ACC112 (cell line): ENCODE data around the gene CLIC3.

Experiments
- H2AFZ ChIP-seq: fragments of 200-600 bp; sonication (generic); one replicate; pipeline ENCODE4 v1.6.0; 2017; ENCODE audit warnings: antibody characterized with exemption, low read length; ENCODE audit not compliant: unreplicated experiment
- H3K27ac ChIP-seq: fragments of 200-600 bp; sonication (generic); 2 replicates; pipeline ENCODE4 v1.5.1; 2014; ENCODE audit warnings: low read depth, mild to moderate bottlenecking, antibody characterized with exemption, low read length, moderate library complexity
- H3K27me3 ChIP-seq: fragments of 200-600 bp; sonication (generic); 2 replicates; pipeline ENCODE4 v1.6.1; 2014; ENCODE audit warnings: mild to moderate bottlenecking, antibody characterized with exemption, low read length, moderate library complexity, mixed read lengths; ENCODE audit not compliant: insufficient read depth
- H3K36me3 ChIP-seq: fragments of 200-600 bp; sonication (generic); 2 replicates; pipeline ENCODE4 v1.6.1; 2016; ENCODE audit warnings: mild to moderate bottlenecking, antibody characterized with exemption, low read length, moderate library complexity, mixed read lengths; ENCODE audit not compliant: insufficient read depth
- H3K4me1 ChIP-seq: fragments of 200-600 bp; sonication (generic); one replicate; pipeline ENCODE4 v1.6.1; 2016; ENCODE audit warnings: low read length, mixed read lengths; ENCODE audit not compliant: insufficient read depth, unreplicated experiment, control insufficient read depth
- H3K4me3 ChIP-seq: fragments of 200-600 bp; sonication (generic); 2 replicates; pipeline ENCODE4 v1.5.1; 2014; ENCODE audit warnings: mild to moderate bottlenecking, low read depth, low read length
- H3K79me2 ChIP-seq: fragments of 200-600 bp; sonication (generic); one replicate; pipeline ENCODE4 v1.6.0; 2016; ENCODE audit warnings: low read length; ENCODE audit not compliant: control insufficient read depth, unreplicated experiment, insufficient read depth

The CLIC3 gene

DNA sequence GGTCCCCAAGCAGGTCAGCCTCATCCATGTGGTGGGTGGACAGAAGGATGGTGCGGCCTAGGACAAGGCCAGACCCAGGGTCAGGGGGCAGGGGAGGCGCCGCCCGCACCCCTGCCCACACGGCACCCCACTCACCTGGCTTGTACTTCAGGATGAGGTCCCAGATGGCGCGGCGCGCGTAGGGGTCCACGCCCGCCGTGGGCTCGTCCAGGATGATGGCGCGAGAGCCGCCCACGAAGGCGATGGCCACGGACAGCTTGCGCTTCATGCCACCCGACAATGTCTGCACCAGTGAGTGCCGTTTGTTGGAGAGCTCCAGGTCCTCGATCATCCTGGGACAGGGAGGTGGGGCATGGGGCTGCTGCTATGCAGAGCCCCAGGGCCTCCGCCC, 19.2 kb upstream of the CLIC3 start:
- H3K27me3 ChIP-seq = no peaks in the 10 kb centered on the region
- H3K36me3 ChIP-seq = peaks cover 43% of the 10 kb centered on the region; the same call in 1 of the 2 replicates
- no peaks in the 10 kb centered on the region for H3K4me1 ChIP-seq
- no peak overlapping the region for H3K27ac ChIP-seq
- H3K79me2 ChIP-seq = no peaks in the 10 kb centered on the region
- no peak overlapping the region for H3K4me3 ChIP-seq
- no peak overlapping the region for H2AFZ ChIP-seq

GRCh38 chr9:137014776-137015539, 18.6 kb upstream of the CLIC3 start:
- H3K36me3 ChIP-seq = peaks cover 43% of the 10 kb centered on the region; the same call in 1 of the 2 replicates
- no peak overlapping the region for H2AFZ ChIP-seq
- no peaks in the 10 kb centered on the region for H3K79me2 ChIP-seq
- no peaks in the 10 kb centered on the region for H3K27me3 ChIP-seq
- no peak overlapping the region for H3K27ac ChIP-seq
- H3K4me3 ChIP-seq = no peak overlapping the region
- H3K4me1 ChIP-seq = no peaks in the 10 kb centered on the region

DNA sequence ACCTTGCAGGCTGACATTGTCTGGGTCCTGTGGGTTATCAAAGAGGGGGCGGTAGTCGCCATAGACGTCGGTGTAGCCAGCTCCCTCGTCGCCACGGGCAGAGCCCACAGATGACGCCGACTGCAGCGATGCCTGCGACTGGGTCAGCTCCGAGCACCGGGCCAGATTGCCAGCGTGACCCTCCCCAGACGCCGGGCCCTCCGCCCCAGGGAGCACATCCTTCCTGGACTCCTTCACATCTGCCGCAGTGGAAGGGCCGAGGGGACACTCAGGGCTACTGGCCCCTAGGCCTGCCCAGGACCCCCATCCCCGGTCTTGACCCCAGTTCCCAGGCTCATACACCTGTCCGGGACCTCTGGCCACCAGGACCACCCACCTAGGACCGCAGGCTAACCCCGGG, 17.8 kb upstream of the CLIC3 start:
- Histone ChIP-seq H3K27ac (no peak overlapping the region), H3K4me3 (no peak overlapping the region), H3K27me3 (no peaks in the 10 kb centered on the region), H3K36me3 (peaks cover 43% of the 10 kb centered on the region; the same call in 1 of the 2 replicates), H3K4me1 (no peaks in the 10 kb centered on the region), H3K79me2 (no peaks in the 10 kb centered on the region), H2AFZ (no peak overlapping the region)

DNA sequence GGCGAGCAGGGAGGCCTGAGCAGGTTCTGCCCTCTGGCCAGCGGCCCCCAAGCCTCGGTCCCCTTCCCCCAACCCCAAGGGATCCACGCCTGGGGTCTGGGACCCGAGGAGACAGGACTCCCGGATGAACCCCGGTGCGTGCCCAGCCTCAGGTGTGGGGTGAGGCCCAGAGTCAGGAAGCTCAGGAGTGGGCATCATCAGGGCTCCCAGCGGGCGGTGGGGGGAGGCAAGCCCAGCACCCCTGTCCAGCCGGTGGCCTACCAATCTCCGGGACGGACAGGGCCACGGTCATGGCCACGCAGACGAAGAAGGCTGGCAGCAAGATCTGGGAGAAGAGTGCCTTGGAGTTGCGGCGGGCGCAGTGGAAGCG, 17.2 kb upstream of the CLIC3 start:
- no peaks in the 10 kb centered on the region for H3K4me1 ChIP-seq
- H3K79me2 ChIP-seq = no peaks in the 10 kb centered on the region
- H3K36me3 ChIP-seq = peaks cover 43% of the 10 kb centered on the region; the same call in 1 of the 2 replicates
- H2AFZ ChIP-seq = no peak overlapping the region
- H3K27me3 ChIP-seq = no peaks in the 10 kb centered on the region
- H3K4me3 ChIP-seq = no peak overlapping the region
- no peak overlapping the region for H3K27ac ChIP-seq

- Histone ChIP-seq H3K4me3 (no peak overlapping the region), H2AFZ (no peak overlapping the region), H3K27ac (no peak overlapping the region), H3K27me3 (no peaks in the 10 kb centered on the region), H3K79me2 (no peaks in the 10 kb centered on the region), H3K36me3 (peaks cover 41% of the 10 kb centered on the region; the same call in 1 of the 2 replicates), H3K4me1 (no peaks in the 10 kb centered on the region)
These were observed 16.6 kb upstream of the CLIC3 start for GRCh38 chr9:137012694-137013570.

DNA sequence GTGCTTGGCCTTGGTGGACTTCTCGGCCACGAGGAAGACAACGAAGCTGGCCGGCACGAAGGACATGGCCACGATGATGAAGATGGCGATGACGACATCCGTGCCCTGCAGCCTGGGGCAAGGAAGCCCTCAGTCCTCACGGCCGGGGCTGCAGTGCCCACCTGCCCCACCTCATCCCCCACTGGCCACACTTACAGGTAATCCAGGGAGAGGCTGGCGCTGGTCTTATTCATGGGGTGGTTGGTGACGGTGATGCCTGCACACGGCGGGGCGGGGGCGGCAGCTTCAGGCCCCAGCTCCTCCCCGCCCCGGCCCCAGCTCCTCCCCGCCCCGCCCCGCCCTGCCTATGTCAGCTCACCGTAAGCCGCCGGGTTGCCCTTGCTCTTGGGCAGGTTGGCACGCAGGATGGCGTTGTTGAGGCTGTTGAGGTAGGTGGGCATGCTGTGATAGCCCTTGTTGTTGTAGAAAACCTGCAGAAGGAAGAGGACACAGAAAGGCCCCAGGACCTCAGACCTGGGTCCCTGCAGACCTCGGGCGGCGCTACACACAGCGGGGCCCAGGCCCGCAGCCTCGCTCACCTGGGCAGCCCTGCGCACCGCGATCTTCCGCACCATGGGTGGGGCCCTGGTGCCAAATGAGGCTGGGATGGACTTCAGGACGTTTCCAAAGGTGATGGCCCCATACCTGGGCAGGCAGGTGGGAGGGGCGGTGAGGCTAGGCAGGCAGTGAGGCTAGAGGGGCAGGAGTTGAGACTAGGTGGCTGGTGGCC, 15.7 kb upstream of the CLIC3 start:
- Histone ChIP-seq H2AFZ (no peak overlapping the region), H3K4me1 (no peaks in the 10 kb centered on the region), H3K36me3 (peaks cover 33% of the 10 kb centered on the region; the same call in 1 of the 2 replicates), H3K27me3 (no peaks in the 10 kb centered on the region), H3K27ac (no peak overlapping the region), H3K4me3 (no peak overlapping the region), H3K79me2 (no peaks in the 10 kb centered on the region)

- H3K79me2 ChIP-seq = no peaks in the 10 kb centered on the region
- no peaks in the 10 kb centered on the region for H3K4me1 ChIP-seq
- peaks cover 24% of the 10 kb centered on the region; the same call in 1 of the 2 replicates for H3K36me3 ChIP-seq
- no peak overlapping the region for H2AFZ ChIP-seq
- H3K27me3 ChIP-seq = no peaks in the 10 kb centered on the region
- no peak overlapping the region for H3K27ac ChIP-seq
- H3K4me3 ChIP-seq = no peak overlapping the region
These were observed 14.8 kb upstream of the CLIC3 start for GRCh38 chr9:137011156-137011555.

- Histone ChIP-seq H3K36me3 (peaks cover 15% of the 10 kb centered on the region; the same call in 1 of the 2 replicates), H3K79me2 (no peaks in the 10 kb centered on the region), H3K4me1 (no peaks in the 10 kb centered on the region)
These were observed 13.8 kb upstream of the CLIC3 start for GRCh38 chr9:137009938-137010732.

GRCh38 chr9:137009217-137009616, 12.8 kb upstream of the CLIC3 start:
- H3K27ac ChIP-seq = no peak overlapping the region
- H3K27me3 ChIP-seq = no peaks in the 10 kb centered on the region
- H3K4me3 ChIP-seq = no peak overlapping the region
- no peak overlapping the region for H2AFZ ChIP-seq
- H3K79me2 ChIP-seq = no peaks in the 10 kb centered on the region
- H3K36me3 ChIP-seq = peaks cover 6% of the 10 kb centered on the region; the same call in 1 of the 2 replicates
- no peaks in the 10 kb centered on the region for H3K4me1 ChIP-seq

More at GRCh38 chr9:137009938-137010732, 13.8 kb upstream of the CLIC3 start:
- H2AFZ ChIP-seq = no peak overlapping the region
- H3K4me3 ChIP-seq = no peak overlapping the region
- no peaks in the 10 kb centered on the region for H3K27me3 ChIP-seq
- no peak overlapping the region for H3K27ac ChIP-seq

GRCh38 chr9:137008312-137008711, 11.9 kb upstream of the CLIC3 start:
- no peaks in the 10 kb centered on the region for H3K79me2 ChIP-seq
- H3K4me3 ChIP-seq = no peak overlapping the region
- no peak overlapping the region for H2AFZ ChIP-seq
- no peak overlapping the region for H3K27ac ChIP-seq
- H3K4me1 ChIP-seq = no peaks in the 10 kb centered on the region
- H3K36me3 ChIP-seq = peaks cover under 1% of the 10 kb centered on the region; the same call in 1 of the 2 replicates
- no peaks in the 10 kb centered on the region for H3K27me3 ChIP-seq
